Neural crest cell (in vitro differentiated cells): ENCODE measurements around the gene CMC1. TPM values are rescaled to one million over a fixed set of nuclear protein-coding genes. Genes with fewer than 3 reads are reported as not detected.

Experiments
- DNase-seq: peaks from one replicate; pipeline ENCODE4 v3.0.0; 2021; ENCODE audit warnings: low read depth, mixed read lengths, low spot score
- H3K27ac Mint-ChIP-seq: one replicate; pipeline ENCODE4 v1.8.0; 2021; ENCODE audit warnings: mild to moderate bottlenecking, mixed read lengths; ENCODE audit not compliant: unreplicated experiment
- H3K27me3 Mint-ChIP-seq: 2 replicates; pipeline ENCODE4 v1.8.0; 2021; ENCODE audit warnings: low read depth, mild to moderate bottlenecking, mixed read lengths
- H3K36me3 Mint-ChIP-seq: 2 replicates; pipeline ENCODE4 v1.8.0; 2021; ENCODE audit warnings: low read depth, mild to moderate bottlenecking, mixed read lengths
- H3K4me1 Mint-ChIP-seq: 2 replicates; pipeline ENCODE4 v1.8.0; 2021; ENCODE audit warnings: mixed read lengths
- H3K4me3 Mint-ChIP-seq: one replicate; pipeline ENCODE4 v1.8.0; 2021; ENCODE audit warnings: mild to moderate bottlenecking, mixed read lengths
- H3K9me3 Mint-ChIP-seq: 2 replicates; pipeline ENCODE4 v1.8.0; 2021; ENCODE audit warnings: mixed read lengths
- total RNA-seq: library from RNA; stranded (reverse); gene quantifications from 2 replicates; pipeline ENCODE4 v1.2.1, GENCODE V29; 2021
- TF ChIP-seq, protein P1 (sequence below): fragments of 200-600 bp; sonication (generic); conservative IDR thresholded peaks from 2 replicates; pipeline ENCODE4 v1.5.0; 2021; ENCODE audit warnings: antibody characterized with exemption, mild to moderate bottlenecking

Gene CMC1
- total RNA-seq, 1 donor from 2014 or later = 10.1 TPM

DNA sequence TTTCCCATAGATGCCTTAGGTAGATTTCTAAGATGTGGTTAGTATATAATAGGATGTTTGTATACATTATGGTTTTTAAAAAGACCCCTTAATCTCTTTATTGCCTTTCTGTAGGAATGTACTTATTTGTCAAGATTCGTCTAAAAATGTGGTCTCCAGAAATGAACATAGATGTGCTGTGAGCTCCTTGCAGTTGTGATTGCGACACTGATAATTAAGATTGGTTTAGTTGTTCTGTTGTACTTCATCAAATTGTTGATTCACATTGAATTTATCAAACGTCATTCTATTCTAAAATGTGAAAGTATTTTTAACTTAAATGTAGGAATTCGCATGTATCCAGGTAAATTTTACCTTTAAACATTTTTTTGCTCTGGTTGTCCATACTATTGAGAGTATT is 51.2 kb downstream of the CMC1 start:
- no peaks in the 10 kb centered on the region for H3K27me3 Mint-ChIP-seq
- no peaks in the 10 kb centered on the region for H3K9me3 Mint-ChIP-seq
- TF ChIP-seq, protein P1, sequence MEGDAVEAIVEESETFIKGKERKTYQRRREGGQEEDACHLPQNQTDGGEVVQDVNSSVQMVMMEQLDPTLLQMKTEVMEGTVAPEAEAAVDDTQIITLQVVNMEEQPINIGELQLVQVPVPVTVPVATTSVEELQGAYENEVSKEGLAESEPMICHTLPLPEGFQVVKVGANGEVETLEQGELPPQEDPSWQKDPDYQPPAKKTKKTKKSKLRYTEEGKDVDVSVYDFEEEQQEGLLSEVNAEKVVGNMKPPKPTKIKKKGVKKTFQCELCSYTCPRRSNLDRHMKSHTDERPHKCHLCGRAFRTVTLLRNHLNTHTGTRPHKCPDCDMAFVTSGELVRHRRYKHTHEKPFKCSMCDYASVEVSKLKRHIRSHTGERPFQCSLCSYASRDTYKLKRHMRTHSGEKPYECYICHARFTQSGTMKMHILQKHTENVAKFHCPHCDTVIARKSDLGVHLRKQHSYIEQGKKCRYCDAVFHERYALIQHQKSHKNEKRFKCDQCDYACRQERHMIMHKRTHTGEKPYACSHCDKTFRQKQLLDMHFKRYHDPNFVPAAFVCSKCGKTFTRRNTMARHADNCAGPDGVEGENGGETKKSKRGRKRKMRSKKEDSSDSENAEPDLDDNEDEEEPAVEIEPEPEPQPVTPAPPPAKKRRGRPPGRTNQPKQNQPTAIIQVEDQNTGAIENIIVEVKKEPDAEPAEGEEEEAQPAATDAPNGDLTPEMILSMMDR = no peak
- no peak overlapping the region for H3K4me3 Mint-ChIP-seq
- peaks cover 4% of the 10 kb centered on the region for H3K4me1 Mint-ChIP-seq
- H3K27ac Mint-ChIP-seq = no peak overlapping the region
- no peak for DNase-seq
- peaks cover 2% of the 10 kb centered on the region for H3K36me3 Mint-ChIP-seq

DNA sequence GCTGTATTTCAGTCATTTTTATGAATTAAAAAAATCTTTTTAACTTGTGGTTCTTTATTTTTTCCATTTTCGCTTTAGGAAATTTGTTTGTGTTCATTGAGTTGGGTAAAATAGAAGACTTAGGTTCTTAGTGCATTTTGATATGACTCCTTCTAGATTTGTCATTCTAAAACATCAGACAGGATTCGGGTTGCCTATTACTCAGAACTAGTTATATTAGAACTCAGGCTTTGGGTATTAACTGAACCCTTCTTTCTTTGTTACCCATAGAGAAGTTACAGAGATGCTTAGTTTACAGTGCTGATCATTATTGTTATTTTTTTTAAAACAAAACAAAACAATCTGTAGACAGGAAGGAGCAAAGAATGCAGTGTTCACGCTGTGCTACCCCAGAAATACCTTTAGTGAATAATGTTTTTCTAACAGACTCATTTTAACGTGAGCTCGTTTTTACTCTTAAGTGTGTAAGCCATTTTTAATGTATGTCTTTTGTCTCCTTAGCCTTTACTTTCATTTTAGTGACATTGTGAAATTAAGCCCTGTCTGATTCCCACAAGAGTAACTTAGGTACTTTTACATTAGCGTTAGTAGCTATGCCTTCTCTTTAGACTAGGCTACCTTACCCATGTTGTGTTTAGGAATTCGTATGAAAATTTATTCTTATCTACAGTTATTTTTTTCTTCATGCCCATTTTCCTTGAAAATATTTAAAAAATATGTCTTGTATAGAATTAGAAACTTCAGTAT is 53.4 kb downstream of the CMC1 start:
- TF ChIP-seq, protein P1 = no peak
- Mint-ChIP-seq H3K27ac (no peak overlapping the region), H3K4me3 (no peak overlapping the region), H3K9me3 (no peaks in the 10 kb centered on the region), H3K36me3 (peaks cover 2% of the 10 kb centered on the region), H3K27me3 (no peaks in the 10 kb centered on the region), H3K4me1 (peaks cover 4% of the 10 kb centered on the region)
- DNase-seq = no peak

DNA sequence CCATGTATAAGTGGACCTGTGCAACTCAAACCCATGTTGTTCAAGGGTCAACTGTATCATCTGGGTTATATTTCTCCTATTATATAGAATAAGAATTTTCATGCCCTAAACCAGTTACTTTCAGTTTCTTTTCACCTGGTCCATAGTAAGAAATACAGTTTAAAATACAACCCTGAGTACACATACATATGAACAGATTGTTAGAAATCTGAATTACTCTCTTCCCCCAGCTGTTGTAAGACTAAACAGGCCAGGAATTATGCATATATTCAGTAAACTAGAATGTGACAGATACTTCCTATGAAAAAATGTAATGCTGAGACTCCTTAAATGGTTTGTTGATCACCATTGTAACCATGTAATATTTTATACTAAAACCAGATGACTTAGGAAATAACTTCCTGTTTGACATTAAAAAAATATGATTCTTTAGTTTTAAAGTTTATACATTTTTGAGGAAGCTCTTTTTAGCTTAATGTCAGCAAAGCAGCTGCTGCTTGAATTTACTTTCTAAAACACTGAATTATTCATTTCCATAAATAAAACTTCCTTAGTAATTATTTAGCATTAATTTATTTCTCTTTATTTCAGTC is 54.6 kb downstream of the CMC1 start:
- no peak overlapping the region for H3K4me3 Mint-ChIP-seq
- no peak for DNase-seq
- no peaks in the 10 kb centered on the region for H3K27me3 Mint-ChIP-seq
- H3K9me3 Mint-ChIP-seq = no peaks in the 10 kb centered on the region
- TF ChIP-seq, protein P1 = no peak
- H3K27ac Mint-ChIP-seq = no peak overlapping the region
- H3K36me3 Mint-ChIP-seq = peaks cover 2% of the 10 kb centered on the region
- peaks cover 4% of the 10 kb centered on the region for H3K4me1 Mint-ChIP-seq

DNA sequence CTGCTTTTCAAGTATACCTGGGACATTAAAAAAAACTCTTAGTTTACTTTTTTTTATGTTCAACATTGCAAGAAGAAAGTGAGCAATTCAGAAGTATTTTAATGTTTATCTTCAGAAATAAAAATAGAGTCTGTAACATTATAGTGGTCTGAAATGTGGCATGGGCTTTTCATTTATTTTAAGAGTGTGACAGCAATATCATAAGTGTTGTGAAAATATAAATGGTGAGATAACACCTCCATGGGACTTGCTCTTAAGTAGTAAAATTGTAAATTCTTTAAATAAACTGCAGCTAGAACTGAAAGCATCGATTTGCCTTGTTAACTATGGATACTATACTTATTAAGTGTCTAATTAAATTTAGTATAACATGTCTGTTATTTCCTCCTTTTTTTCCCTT is 58.3 kb downstream of the CMC1 start:
- Mint-ChIP-seq H3K4me1 (no peaks in the 10 kb centered on the region), H3K36me3 (no peaks in the 10 kb centered on the region), H3K4me3 (no peak overlapping the region), H3K27ac (no peak overlapping the region), H3K9me3 (no peaks in the 10 kb centered on the region), H3K27me3 (no peaks in the 10 kb centered on the region)
- DNase-seq = no peak
- TF ChIP-seq, protein P1 = no peak

DNA sequence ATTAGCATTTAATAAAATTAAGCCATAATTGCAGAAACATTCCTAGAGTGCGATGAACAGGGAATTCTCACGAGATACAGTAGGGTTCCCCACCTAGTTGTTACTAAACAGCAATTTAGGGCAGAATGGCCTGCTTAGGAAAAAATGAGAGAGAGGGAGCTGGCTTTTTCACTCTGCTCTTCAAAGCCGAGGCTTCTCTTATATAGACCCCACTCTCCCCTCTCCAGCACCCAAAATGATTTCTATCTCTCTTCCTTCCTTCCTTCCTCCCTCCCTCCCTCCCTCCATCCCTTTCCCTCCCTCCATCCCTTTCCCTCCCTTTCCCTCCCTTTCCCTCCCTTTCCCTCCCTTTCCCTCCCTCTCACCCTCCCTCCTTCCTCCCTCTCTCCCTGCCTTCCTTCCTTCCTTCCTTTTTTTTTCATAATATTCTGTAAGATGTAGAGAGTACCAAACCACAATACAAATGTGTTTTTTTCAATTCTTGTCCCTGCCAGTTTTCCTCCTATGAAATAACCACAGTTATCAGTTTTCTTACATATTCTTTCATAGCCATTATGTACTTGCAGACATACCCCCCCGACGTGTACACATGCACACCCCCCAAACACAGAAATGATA is 59.0 kb downstream of the CMC1 start:
- Mint-ChIP-seq H3K27me3 (no peaks in the 10 kb centered on the region), H3K27ac (no peak overlapping the region), H3K9me3 (no peaks in the 10 kb centered on the region), H3K4me3 (no peak overlapping the region), H3K36me3 (peaks cover under 1% of the 10 kb centered on the region), H3K4me1 (no peaks in the 10 kb centered on the region)
- TF ChIP-seq, protein P1 = no peak
- no peak for DNase-seq
